Measurements from ENCODE around the gene DNAJC6.
"Not testable (repeated sequence)": the region's sequence is repeated elsewhere in the genome, so short reads cannot be mapped to it uniquely, and the experiment has no call there.

Gene DNAJC6

GRCh38 chr1:65435987-65436386 lies 126.6 kb downstream of the DNAJC6 start:
- DNase-seq: no peak

- DNase-seq: no peak
Observed at GRCh38 chr1:65437616-65438015, 128.3 kb downstream of the DNAJC6 start.

- DNase-seq: no peak
Observed at GRCh38 chr1:65440322-65440900, 131.1 kb downstream of the DNAJC6 start.

GRCh38 chr1:65440915-65441314 lies 131.6 kb downstream of the DNAJC6 start:
- no peak for DNase-seq

- no peak for DNase-seq
Observed at GRCh38 chr1:65441464-65441863, 132.1 kb downstream of the DNAJC6 start.

- no peak for DNase-seq
Observed at GRCh38 chr1:65442442-65442841, 133.1 kb downstream of the DNAJC6 start.

- no peak for DNase-seq
Observed at GRCh38 chr1:65443647-65444046, 134.3 kb downstream of the DNAJC6 start.

GRCh38 chr1:65444128-65444640 lies 134.8 kb downstream of the DNAJC6 start:
- no peak for DNase-seq

GRCh38 chr1:65445837-65446236 lies 136.5 kb downstream of the DNAJC6 start:
- DNase-seq: no peak

GRCh38 chr1:65449214-65449823 lies 140.0 kb downstream of the DNAJC6 start:
- DNase-seq: no peak

- not testable (repeated sequence) for DNase-seq
Observed at GRCh38 chr1:65455678-65456077, 146.3 kb downstream of the DNAJC6 start.

GRCh38 chr1:65456481-65456880 lies 147.1 kb downstream of the DNAJC6 start:
- no peak for DNase-seq

- no peak for DNase-seq
Observed at GRCh38 chr1:65457868-65458267, 148.5 kb downstream of the DNAJC6 start.

GRCh38 chr1:65458730-65459396 lies 149.5 kb downstream of the DNAJC6 start:
- DNase-seq: no peak

- peak; percentile 24 to 53 for DNase-seq
Observed at GRCh38 chr1:65459397-65459768, 150.0 kb downstream of the DNAJC6 start.

Data from inflammatory macrophage treated with lipopolysaccharide for 1 hour (primary cell).